ENCODE data around the gene CUL2. TPM values are rescaled to one million over a fixed set of nuclear protein-coding genes. Genes with fewer than 3 reads are reported as not detected.

Gene CUL2
- total and polyA plus RNA-seq, 2 of the 4 experiments (the other 2 are of a cell fraction), result 18.9 to 36.6 TPM

GRCh38 chr10:35037104-35037503, 53.0 kb downstream of the CUL2 start:
- POLR2A ChIA-PET (ENCODE audit: unreplicated experiment), result no interaction called here
- H2BK120ac ChIP-seq (ENCODE audit: low read depth, low read length), result no peak overlapping the region
- intact Hi-C loops (cut with micrococcal nuclease) (no loop called here), dilution Hi-C loops (cut with HindIII; ENCODE audit: low sequenced_read_pairs, unreplicated experiment) (no loop called here), in situ Hi-C loops (cut with MboI; ENCODE audit: low sequenced_read_pairs) (no loop called here)
- H3K4me3 ChIP-seq (ENCODE audit: insufficient read depth, low read depth, low read length), result no peak overlapping the region
- H3K36me3 ChIP-seq (ENCODE audit: control insufficient read depth, insufficient read depth, low read length), result peaks cover 16% of the 10 kb centered on the region
- no peak for TF ChIP-seq RAD21 (IDR thresholded peaks at IDR 0.05; ENCODE audit: low read length)
- TF ChIP-seq BHLHE40 (IDR thresholded peaks at IDR 0.05; ENCODE audit: low read depth, low read length), result no peak
- TF ChIP-seq RFX5 (IDR thresholded peaks at IDR 0.05; ENCODE audit: low read depth, low read length), result no peak
- TF ChIP-seq RCOR1 (IDR thresholded peaks at IDR 0.05; ENCODE audit: insufficient replicate concordance, low read length), result no peak
- no peak for TF ChIP-seq ELK1 (IDR thresholded peaks at IDR 0.05; ENCODE audit: borderline replicate concordance, low read depth, low read length)
- TF ChIP-seq USF2 (IDR thresholded peaks at IDR 0.05; ENCODE audit: low read depth, low read length), result no peak
- TF ChIP-seq MAZ (IDR thresholded peaks at IDR 0.05; ENCODE audit: borderline replicate concordance, low read depth, low read length), result no peak
- TF ChIP-seq POLR2A (IDR thresholded peaks at IDR 0.05; ENCODE audit: low read depth, low read length), result no peak
- no peak for TF ChIP-seq CEBPB (IDR thresholded peaks at IDR 0.05; ENCODE audit: low read depth, low read length)
- TF ChIP-seq NFE2L2 (IDR thresholded peaks at IDR 0.05; ENCODE audit: low read depth, low read length), result no peak
- TF ChIP-seq MXI1 (IDR thresholded peaks at IDR 0.05; ENCODE audit: borderline replicate concordance, low read depth, low read length), result no peak
- TF ChIP-seq MAFK (IDR thresholded peaks at IDR 0.05; ENCODE audit: low read depth, low read length), result no peak
- no peak for TF ChIP-seq CHD1 (IDR thresholded peaks at IDR 0.05; ENCODE audit: low read depth, low read length)
- TF ChIP-seq CTCF (conservative IDR thresholded peaks at IDR 0.05; ENCODE audit: low read depth, low read length), result no peak
- TF ChIP-seq FOS (IDR thresholded peaks at IDR 0.05; ENCODE audit: low read depth, low read length), result no peak
- TF ChIP-seq SMC3 (IDR thresholded peaks at IDR 0.05; ENCODE audit: low read depth, low read length), result no peak
- no peaks in the 10 kb centered on the region for H4K20me1 ChIP-seq (ENCODE audit: insufficient read depth, low read length)
- peaks cover 9 to 16% of the 10 kb centered on the region in 2 experiments; a peak in 2 of 4 replicates for H3K79me1 ChIP-seq (ENCODE audit: low read depth in 1 of 2, low read length in 2 of 2)
- WGBS, 2 experiments (ENCODE audit: extremely low coverage in 2 of 2, insufficient read length in 1 of 2), result no CpG with 5 or more reads among the region's 4 CpGs
- no peak overlapping the region for H3K27ac ChIP-seq (ENCODE audit: insufficient read depth, low read length)
- BruUV-seq (replicated peaks), result no TSS peak
- H4K8ac ChIP-seq (ENCODE audit: low read depth in 2 of 2, low read length in 2 of 2), result no peak overlapping the region
- no peak overlapping the region for H3K23ac ChIP-seq (ENCODE audit: low read depth, low read length)
- ATAC-seq (ENCODE audit: low read depth) (no peak), DNase-seq (no peak)
- H3K9me3 ChIP-seq (ENCODE audit: control insufficient read depth, insufficient read depth, low read length), result no peaks in the 10 kb centered on the region
- H3K9ac ChIP-seq (ENCODE audit: low read depth, low read length), result no peak overlapping the region
- no peak overlapping the region for H2AFZ ChIP-seq (replicated peaks; ENCODE audit: low read length, poor library complexity)
- H2BK5ac ChIP-seq (ENCODE audit: low read depth, low read length, poor library complexity, severe bottlenecking), result no peak overlapping the region
- H4K5ac ChIP-seq (ENCODE audit: low read depth, low read length), result no peak overlapping the region
- H4K91ac ChIP-seq (ENCODE audit: insufficient read depth, low read depth, low read length), result no peak overlapping the region
- H3K18ac ChIP-seq (ENCODE audit: low read depth, low read length), result no peak overlapping the region
- no peak overlapping the region for H3K4me2 ChIP-seq (ENCODE audit: low read depth, low read length)
- no peak overlapping the region for H2BK15ac ChIP-seq (ENCODE audit: low read depth, low read length)
- no peak overlapping the region for H2AK5ac ChIP-seq (ENCODE audit: low read depth, low read length)
- CTCF ChIA-PET, result no interaction called here
- H3K56ac ChIP-seq (ENCODE audit: extremely low read depth, insufficient read depth, low read length), result no peak overlapping the region
- H3K27me3 ChIP-seq (ENCODE audit: control insufficient read depth, insufficient read depth, low read length), result no peaks in the 10 kb centered on the region
- no peak overlapping the region for H2BK20ac ChIP-seq (ENCODE audit: low read depth, low read length)
- no peak overlapping the region for H3K14ac ChIP-seq (replicated peaks; ENCODE audit: low read depth, low read length)
- peaks cover 9% of the 10 kb centered on the region for H3K4me1 ChIP-seq (ENCODE audit: control insufficient read depth, insufficient read depth, low read length)
- H3K9me1 ChIP-seq (ENCODE audit: insufficient read depth, low read length), result peaks cover 9% of the 10 kb centered on the region
- H2AK9ac ChIP-seq (replicated peaks; ENCODE audit: low read depth, low read length, poor library complexity), result no peak overlapping the region
- H3K4ac ChIP-seq (ENCODE audit: low read depth, low read length), result no peak overlapping the region

All from IMR-90 (cell line).